Loucy (cell line): ENCODE results near the gene SPATA20.

Source experiments
- H2AFZ ChIP-seq: fragments of 200-600 bp; sonication (generic); 2 replicates; pipeline ENCODE4 v1.6.0; 2016; ENCODE audit warnings: antibody characterized with exemption, mild to moderate bottlenecking, low read length, moderate library complexity
- H3F3A ChIP-seq: fragments of 200-600 bp; 2 replicates; pipeline ENCODE4 v1.6.0; 2016; ENCODE audit warnings: antibody characterized with exemption, low read depth, mild to moderate bottlenecking
- H3K27me3 ChIP-seq: fragments of 200-600 bp; sonication (generic); 2 replicates; pipeline ENCODE4 v1.6.1; 2014; ENCODE audit warnings: low read length, mild to moderate bottlenecking; ENCODE audit not compliant: insufficient read depth, poor library complexity, severe bottlenecking
- H3K36me3 ChIP-seq: fragments of 200-600 bp; sonication (generic); 2 replicates; pipeline ENCODE4 v1.6.1; 2016; ENCODE audit warnings: low read length; ENCODE audit not compliant: insufficient read depth
- H3K4me1 ChIP-seq: fragments of 200-600 bp; sonication (generic); 2 replicates; pipeline ENCODE4 v1.5.1; 2014; ENCODE audit warnings: low read length, mild to moderate bottlenecking; ENCODE audit not compliant: insufficient read depth, poor library complexity, severe bottlenecking
- H3K4me2 ChIP-seq: fragments of 200-600 bp; sonication (generic); 2 replicates; pipeline ENCODE4 v1.6.0; 2014; ENCODE audit warnings: antibody characterized with exemption, low read length, low read depth, mild to moderate bottlenecking; ENCODE audit not compliant: poor library complexity, severe bottlenecking
- H3K4me3 ChIP-seq: fragments of 200-600 bp; sonication (generic); 2 replicates; pipeline ENCODE4 v1.5.1; 2014; ENCODE audit warnings: low read length, mild to moderate bottlenecking, mixed read lengths; ENCODE audit not compliant: poor library complexity, severe bottlenecking
- H3K79me2 ChIP-seq: fragments of 200-600 bp; sonication (generic); 2 replicates; pipeline ENCODE4 v1.6.1; 2014; ENCODE audit warnings: low read length; ENCODE audit not compliant: insufficient read depth
- H3K9ac ChIP-seq: fragments of 200-600 bp; sonication (generic); 2 replicates; pipeline ENCODE4 v1.6.0; 2014; ENCODE audit warnings: mild to moderate bottlenecking, low read depth, low read length, moderate library complexity; ENCODE audit not compliant: poor library complexity, severe bottlenecking
- H3K9me2 ChIP-seq: fragments of 200-600 bp; sonication (generic); replicated peaks from 2 replicates; pipeline ENCODE4 v1.6.1; 2016; ENCODE audit warnings: low read depth, low read length, mixed read lengths
- H3K9me3 ChIP-seq: fragments of 200-600 bp; sonication (generic); 2 replicates; pipeline ENCODE4 v1.6.1; 2014; ENCODE audit warnings: mild to moderate bottlenecking, antibody characterized with exemption, low read length, low read depth; ENCODE audit not compliant: insufficient read depth
- H4K20me1 ChIP-seq: fragments of 200-600 bp; sonication (generic); 2 replicates; pipeline ENCODE4 v1.6.0; 2014; ENCODE audit warnings: antibody characterized with exemption, low read length, mild to moderate bottlenecking; ENCODE audit not compliant: insufficient read depth, poor library complexity, severe bottlenecking
- CTCF ChIP-seq: fragments of 200-600 bp; sonication (generic); conservative IDR thresholded peaks from 2 replicates; pipeline ENCODE4 v1.5.1; 2014; ENCODE audit warnings: mild to moderate bottlenecking, antibody characterized with exemption, low read length
- EZH2phosphoT487 ChIP-seq: fragments of 200-600 bp; IDR thresholded peaks from 2 replicates; pipeline ENCODE4 v1.6.1; 2018; ENCODE audit warnings: antibody characterized with exemption, mild to moderate bottlenecking, moderate library complexity, borderline replicate concordance

SPATA20 gene

GRCh38 chr17:50550661-50551432 is 3.9 kb downstream of the SPATA20 start:
- no peaks in the 10 kb centered on the region for H4K20me1 ChIP-seq
- H3K9ac ChIP-seq, result no peak overlapping the region
- TF ChIP-seq CTCF (peak; percentile 67), EZH2phosphoT487 (no peak)
- peaks cover 16% of the 10 kb centered on the region for H3K79me2 ChIP-seq
- H3K4me1 ChIP-seq, result peaks cover 13% of the 10 kb centered on the region
- no peak overlapping the region for H3K4me2 ChIP-seq
- H3K27me3 ChIP-seq, result no peaks in the 10 kb centered on the region
- no peaks in the 10 kb centered on the region for H3F3A ChIP-seq
- H3K4me3 ChIP-seq, result no peak overlapping the region
- H3K9me2 ChIP-seq, result no peaks in the 10 kb centered on the region
- no peaks in the 10 kb centered on the region for H3K36me3 ChIP-seq
- no peak overlapping the region for H2AFZ ChIP-seq
- H3K9me3 ChIP-seq, result no peaks in the 10 kb centered on the region

- Histone ChIP-seq H3K27me3 (no peaks in the 10 kb centered on the region), H3K4me1 (peaks cover 13% of the 10 kb centered on the region), H2AFZ (no peak overlapping the region), H3K4me2 (no peak overlapping the region), H3F3A (no peaks in the 10 kb centered on the region), H3K9me3 (no peaks in the 10 kb centered on the region), H3K9ac (no peak overlapping the region), H3K4me3 (no peak overlapping the region), H3K9me2 (no peaks in the 10 kb centered on the region), H3K79me2 (peaks cover 16% of the 10 kb centered on the region), H4K20me1 (no peaks in the 10 kb centered on the region), H3K36me3 (no peaks in the 10 kb centered on the region)
- no peak for TF ChIP-seq CTCF
- TF ChIP-seq EZH2phosphoT487, result no peak
These were observed 4.5 kb downstream of the SPATA20 start for GRCh38 chr17:50551433-50551815.

GRCh38 chr17:50551884-50552283 is 4.9 kb downstream of the SPATA20 start:
- H2AFZ ChIP-seq, result no peak overlapping the region
- no peaks in the 10 kb centered on the region for H3K9me2 ChIP-seq
- TF ChIP-seq EZH2phosphoT487, result no peak
- no peak for TF ChIP-seq CTCF
- peaks cover 13% of the 10 kb centered on the region for H3K4me1 ChIP-seq
- H3K27me3 ChIP-seq, result no peaks in the 10 kb centered on the region
- no peaks in the 10 kb centered on the region for H3F3A ChIP-seq
- no peaks in the 10 kb centered on the region for H4K20me1 ChIP-seq
- no peaks in the 10 kb centered on the region for H3K36me3 ChIP-seq
- no peaks in the 10 kb centered on the region for H3K9me3 ChIP-seq
- H3K4me3 ChIP-seq, result no peak overlapping the region
- H3K4me2 ChIP-seq, result no peak overlapping the region
- peaks cover 16% of the 10 kb centered on the region for H3K79me2 ChIP-seq
- H3K9ac ChIP-seq, result no peak overlapping the region
